ENCODE measurements around the gene HES4.

DNA sequence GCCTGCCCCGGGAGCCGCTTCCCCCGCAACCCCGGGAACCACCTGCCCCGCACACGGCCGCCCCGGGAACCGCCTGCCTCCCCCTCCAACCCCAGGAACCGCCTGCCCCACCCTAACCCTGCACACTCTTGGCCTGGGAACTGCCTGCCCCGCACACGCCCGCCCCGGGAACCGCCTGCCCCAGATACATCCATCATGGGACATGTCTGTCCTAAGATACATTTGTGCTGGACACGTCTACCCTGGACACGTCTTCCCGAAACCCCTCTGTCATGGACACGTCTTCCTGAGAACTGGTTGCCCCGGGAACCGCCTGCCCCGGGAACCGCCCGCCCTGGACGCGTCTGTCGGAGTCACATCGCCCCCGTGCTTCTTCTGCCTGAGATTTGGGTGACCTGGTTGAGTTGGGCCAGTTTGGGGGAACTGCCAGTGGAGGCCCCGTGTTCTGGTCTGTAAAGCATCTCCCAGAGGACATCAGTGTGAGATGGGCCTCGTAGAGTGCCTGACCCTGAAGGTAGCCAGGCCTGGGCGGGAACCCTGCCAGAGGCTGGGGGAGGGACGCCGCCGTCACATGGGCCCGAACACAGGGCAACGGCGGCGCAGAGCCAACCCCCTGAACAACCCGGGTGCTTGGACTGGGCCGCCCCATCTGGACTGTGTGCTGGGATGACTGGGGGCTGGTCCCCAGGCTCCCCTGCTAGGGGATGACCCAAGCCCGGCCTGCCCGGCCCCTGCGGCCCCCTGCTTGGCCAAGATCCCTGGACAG lies 21.6 kb downstream of the HES4 start:
- TF ChIP-seq, protein P1, sequence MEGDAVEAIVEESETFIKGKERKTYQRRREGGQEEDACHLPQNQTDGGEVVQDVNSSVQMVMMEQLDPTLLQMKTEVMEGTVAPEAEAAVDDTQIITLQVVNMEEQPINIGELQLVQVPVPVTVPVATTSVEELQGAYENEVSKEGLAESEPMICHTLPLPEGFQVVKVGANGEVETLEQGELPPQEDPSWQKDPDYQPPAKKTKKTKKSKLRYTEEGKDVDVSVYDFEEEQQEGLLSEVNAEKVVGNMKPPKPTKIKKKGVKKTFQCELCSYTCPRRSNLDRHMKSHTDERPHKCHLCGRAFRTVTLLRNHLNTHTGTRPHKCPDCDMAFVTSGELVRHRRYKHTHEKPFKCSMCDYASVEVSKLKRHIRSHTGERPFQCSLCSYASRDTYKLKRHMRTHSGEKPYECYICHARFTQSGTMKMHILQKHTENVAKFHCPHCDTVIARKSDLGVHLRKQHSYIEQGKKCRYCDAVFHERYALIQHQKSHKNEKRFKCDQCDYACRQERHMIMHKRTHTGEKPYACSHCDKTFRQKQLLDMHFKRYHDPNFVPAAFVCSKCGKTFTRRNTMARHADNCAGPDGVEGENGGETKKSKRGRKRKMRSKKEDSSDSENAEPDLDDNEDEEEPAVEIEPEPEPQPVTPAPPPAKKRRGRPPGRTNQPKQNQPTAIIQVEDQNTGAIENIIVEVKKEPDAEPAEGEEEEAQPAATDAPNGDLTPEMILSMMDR (conservative IDR thresholded peaks at IDR 0.05 in 1 of 2, IDR thresholded peaks at IDR 0.05 in 1 of 2; ENCODE audit: low read depth in 1 of 2, low read length in 2 of 2), result no peak
- no peak for TF ChIP-seq EZH2 (IDR thresholded peaks at IDR 0.05; ENCODE audit: low read length, missing control alignments)

Data from fibroblast of lung (primary cell).